ENCODE measurements around the gene MLLT3.

Gene MLLT3

GRCh38 chr9:20405616-20406015 is 216.7 kb downstream of the MLLT3 start:
- DNase-seq (ENCODE audit: low spot score) = no peak
- TF ChIP-seq CTCF (IDR thresholded peaks at IDR 0.05; ENCODE audit: extremely low read depth, missing control alignments) = no peak

- no peak for DNase-seq (ENCODE audit: low spot score)
- TF ChIP-seq CTCF (IDR thresholded peaks at IDR 0.05; ENCODE audit: extremely low read depth, missing control alignments) = no peak
Observed at GRCh38 chr9:20405078-20405477, 217.2 kb downstream of the MLLT3 start.

GRCh38 chr9:20404192-20404813 is 218.0 kb downstream of the MLLT3 start:
- no peak for TF ChIP-seq CTCF (IDR thresholded peaks at IDR 0.05; ENCODE audit: extremely low read depth, missing control alignments)
- no peak for DNase-seq (ENCODE audit: low spot score)

GRCh38 chr9:20403346-20403745 is 219.0 kb downstream of the MLLT3 start:
- TF ChIP-seq CTCF (IDR thresholded peaks at IDR 0.05; ENCODE audit: extremely low read depth, missing control alignments) = no peak

GRCh38 chr9:20402273-20402875 is 219.9 kb downstream of the MLLT3 start:
- DNase-seq (ENCODE audit: low spot score) = no peak
- TF ChIP-seq CTCF (IDR thresholded peaks at IDR 0.05; ENCODE audit: extremely low read depth, missing control alignments) = no peak

More at GRCh38 chr9:20403346-20403745, 219.0 kb downstream of the MLLT3 start:
- no peak for DNase-seq (ENCODE audit: low spot score)

GRCh38 chr9:20398536-20399338 is 223.6 kb downstream of the MLLT3 start:
- no peak for DNase-seq (ENCODE audit: low spot score)
- no peak for TF ChIP-seq CTCF (IDR thresholded peaks at IDR 0.05; ENCODE audit: extremely low read depth, missing control alignments)

- no peak for DNase-seq (ENCODE audit: low spot score)
- no peak for TF ChIP-seq CTCF (IDR thresholded peaks at IDR 0.05; ENCODE audit: extremely low read depth, missing control alignments)
Observed at GRCh38 chr9:20397348-20397747, 225.0 kb downstream of the MLLT3 start.

Measured in GM20000 (cell line).